HG02884 (cell line): ENCODE measurements around the gene TNRC6B.

Source experiments
- ATAC-seq: cut with Tn5 transposase; IDR thresholded peaks from one replicate; pipeline ENCODE4 v1.9.1; 2021; ENCODE audit warnings: mild to moderate bottlenecking, moderate library complexity; ENCODE audit not compliant: unreplicated experiment

The TNRC6B gene

DNA sequence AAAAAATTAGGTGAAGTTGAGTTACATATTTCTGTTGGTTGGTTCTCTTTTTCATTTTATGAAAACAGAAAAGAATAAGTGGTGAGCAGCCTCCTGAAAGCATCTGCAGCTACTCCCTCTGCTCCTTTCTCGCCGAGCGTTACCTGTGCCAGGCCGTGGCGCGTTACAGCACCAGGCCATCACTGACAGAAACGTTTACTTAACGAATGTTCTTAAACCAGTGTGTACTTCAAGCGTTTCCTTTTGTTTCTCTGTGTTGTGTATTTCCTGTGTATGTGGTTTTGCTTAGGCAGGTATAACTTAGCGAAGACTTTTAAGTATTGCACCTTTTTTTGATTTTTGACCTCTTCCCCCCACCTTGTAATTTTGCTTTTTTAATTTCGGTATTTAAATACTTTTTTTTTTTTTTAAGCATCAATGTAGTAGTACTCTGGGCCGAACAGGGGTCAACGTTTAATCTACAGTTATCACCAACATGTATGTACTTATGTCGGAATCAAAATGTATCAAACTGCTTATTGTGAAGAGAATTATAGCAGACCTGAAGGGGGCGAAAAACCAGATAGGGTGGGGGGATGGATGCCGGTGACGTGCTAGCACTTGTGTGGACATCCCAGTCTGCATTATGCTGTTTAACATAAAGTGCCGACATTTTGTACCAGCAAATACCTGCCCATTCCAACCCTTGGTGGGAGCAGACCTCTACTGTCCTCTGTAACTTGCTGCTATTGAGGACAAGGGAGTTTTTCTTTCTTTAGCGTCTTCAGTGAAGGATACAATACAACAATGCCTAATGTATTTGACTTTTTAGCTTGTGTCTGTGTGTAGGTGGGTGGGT is 147.0 kb downstream of the TNRC6B start:
- no peak for ATAC-seq

DNA sequence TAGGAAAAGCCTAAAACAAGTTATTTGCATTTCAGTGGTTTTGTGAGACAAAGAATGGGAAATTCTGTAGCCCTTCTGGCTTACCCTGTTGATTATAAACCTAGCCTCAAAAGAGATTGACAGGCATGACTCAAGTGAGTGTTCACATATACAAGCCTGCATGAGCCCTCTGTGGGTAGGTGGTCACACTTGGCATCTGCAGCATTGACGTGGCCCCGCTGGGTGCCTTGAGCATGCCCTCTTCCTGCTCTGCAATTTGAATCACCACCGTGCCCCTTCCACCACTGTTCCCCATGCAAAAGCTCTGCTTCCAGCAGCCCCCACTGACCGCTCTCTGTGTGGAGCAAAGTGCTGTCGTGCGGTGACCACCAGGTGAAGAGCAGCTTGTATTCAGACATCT is 147.6 kb downstream of the TNRC6B start:
- ATAC-seq, result no peak

DNA sequence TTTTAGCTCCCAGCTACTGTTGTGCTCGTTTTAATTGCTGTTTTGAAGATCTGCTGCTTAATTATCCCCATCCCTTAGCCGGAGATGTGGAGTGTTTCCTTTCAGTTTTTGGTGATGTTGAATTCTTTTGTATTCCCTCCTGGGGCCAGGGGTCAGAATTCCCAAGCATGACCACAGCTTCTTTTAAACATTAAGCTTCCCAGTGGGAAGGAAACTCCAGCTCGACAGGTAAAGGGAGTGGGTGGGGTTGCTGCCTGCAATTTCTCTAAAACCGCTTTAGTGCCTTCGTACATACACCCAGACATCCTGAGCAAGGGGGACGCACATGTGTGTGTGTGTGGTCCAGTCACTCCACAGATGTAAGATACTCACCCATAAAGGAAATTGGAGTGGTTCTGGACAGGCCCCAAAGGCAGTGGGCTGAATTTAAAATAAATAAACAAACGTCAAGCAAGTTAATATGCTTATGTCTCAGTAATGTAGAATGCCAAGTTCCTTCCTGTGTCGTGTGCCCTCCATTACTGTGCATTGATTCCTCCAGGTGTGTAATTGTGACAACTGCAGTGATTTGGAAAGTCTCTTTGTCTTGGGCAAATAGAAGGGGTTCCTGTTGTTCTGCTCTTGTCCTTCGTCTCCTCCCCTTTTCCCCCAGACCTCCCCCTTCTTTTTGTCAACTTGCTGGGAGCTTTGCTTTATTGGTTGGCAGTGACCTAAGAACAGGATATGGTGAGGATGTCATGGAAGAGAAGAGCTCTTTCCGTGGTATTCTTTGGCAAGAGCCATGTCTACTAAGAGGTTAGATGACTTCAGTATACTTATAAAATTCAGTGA is 149.4 kb downstream of the TNRC6B start:
- no peak for ATAC-seq

DNA sequence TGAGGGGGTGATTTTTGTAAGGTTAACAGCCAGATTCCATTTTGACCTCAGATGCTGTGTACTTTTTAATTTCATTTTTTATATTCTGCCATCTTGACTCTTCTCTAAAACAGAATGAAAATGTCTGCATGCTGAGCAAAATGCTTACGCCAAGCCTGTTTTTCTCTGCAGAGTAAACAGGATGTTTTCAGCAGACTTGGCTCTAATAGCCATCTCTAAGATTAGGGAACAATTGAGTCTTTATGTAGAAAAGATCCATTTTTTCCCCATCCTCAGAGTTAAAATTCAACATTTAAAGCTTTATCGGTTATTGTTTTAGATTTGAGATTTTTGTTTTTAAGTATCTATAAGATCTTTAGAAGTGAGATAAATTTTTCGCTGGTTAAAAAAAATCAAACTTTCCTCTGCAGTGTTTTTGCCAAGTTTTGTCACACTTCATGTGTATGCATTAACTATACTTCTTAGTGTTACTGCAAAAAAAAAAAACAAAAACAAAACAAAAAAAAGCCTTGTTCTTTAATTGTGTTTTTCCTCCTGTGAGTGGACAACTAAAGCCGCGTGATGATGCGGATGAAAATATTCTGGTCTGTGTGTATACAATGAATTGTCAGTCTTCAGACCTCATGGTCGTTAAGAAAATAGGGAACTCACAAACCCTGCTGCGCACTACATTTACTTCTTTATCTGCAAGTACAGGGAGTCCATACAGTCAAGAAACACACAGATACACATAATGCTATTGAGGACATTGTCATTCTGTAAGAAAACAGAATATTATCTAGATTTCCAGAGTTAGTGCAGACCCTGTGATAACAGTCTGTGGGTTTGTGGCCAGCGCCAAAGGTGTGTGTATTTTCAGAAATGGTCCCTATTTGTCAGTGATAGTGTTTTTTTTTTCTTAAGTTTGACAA is 151.1 kb downstream of the TNRC6B start:
- ATAC-seq, result no peak

DNA sequence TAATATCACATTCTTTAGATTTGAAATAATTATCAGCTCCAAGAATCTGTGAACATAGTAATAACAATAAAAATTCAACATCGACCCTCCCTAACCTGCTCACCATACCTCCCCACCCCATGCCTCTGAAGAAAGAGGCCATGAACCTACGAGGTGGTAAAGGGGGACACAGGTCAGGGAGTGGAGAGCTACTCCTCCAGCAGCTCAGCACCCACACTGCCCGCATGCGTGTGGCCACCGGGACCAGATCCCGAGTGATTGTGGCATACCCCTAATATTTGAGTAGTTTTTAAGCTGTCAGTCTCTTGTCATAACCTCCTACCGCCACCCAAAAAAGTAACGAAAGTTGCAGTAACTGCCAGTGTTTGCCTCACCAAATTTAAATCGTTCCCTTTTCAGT is 151.7 kb downstream of the TNRC6B start:
- ATAC-seq, result no peak

DNA sequence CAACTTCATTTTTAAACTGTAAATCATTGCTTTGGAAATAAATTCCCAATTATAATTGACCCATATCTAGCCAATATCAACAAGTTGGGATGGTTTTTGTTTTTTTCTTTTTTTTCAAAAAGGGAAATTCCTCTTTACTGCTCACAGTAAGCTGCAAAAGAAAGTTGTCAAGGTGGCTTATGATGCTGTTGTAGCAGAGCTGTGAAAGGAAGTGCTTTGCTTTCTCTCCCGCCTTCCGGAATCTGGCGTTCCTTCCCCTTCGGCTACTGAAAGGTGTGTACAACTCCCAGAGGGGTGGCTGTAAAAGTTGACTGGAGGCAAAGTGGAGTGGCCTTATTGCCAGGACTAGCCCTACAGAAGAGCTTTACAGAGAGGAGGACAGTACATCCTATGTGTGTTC is 152.4 kb downstream of the TNRC6B start:
- ATAC-seq, result no peak

DNA sequence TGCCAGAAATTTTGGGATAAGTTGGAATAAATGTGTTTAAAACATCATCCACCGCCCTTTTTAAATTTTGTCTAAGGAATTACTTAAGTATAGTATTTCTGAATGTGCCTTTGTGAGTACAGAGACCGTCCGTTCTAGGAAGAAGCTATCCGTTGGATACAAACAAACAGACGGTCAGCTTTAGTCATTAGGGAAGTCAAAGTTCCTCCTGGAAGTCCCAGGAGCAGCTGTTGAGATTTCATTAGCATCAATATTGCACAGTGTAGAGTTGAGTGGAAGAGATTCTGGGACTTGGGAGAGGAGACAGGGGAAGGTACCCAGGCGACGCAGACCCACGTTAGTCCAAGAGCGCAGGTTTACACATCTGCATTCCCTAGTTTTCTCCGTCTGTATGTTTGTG is 152.9 kb downstream of the TNRC6B start:
- ATAC-seq, result no peak

DNA sequence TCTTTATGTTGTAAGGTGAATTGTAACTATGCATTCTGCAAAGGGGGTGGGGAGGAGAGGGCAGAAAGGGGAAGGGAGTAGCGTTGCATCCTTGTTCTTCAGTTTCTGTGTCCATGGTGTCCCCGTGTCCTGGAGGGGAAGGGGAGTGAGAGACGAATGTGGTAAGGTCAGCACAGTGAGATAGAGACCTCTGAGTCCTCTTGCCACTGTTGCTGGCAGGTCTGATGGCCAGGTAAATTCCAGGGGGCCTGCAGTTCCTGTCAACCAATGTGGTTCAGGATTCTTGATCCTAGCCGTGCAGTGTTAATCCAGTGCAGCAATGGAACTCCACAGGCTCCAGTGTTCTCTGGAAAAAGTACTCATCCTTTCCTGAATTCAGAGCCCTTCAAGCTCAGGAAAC is 154.0 kb downstream of the TNRC6B start:
- no peak for ATAC-seq

DNA sequence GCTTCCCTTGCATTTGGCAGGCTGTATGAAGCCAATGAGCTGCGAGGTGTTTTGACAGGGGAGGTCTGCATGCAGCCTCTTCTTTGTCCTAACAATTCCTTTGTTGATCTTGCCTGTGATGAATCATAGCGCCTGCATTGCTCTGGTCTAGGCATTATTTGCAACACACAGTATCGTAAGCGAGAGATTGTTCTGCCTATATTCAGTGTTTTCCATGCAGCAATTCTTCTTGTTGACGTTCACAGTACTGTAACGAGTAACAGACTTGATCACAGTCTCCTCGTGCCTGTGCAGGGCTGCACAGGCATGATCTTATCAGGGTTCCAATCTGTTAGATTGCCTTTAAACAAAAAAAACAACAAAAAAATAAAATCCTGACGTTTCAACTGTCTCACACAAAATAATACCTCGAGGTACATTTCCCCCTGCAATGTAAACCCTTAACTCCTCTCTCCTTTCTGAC is 154.6 kb downstream of the TNRC6B start:
- no peak for ATAC-seq

DNA sequence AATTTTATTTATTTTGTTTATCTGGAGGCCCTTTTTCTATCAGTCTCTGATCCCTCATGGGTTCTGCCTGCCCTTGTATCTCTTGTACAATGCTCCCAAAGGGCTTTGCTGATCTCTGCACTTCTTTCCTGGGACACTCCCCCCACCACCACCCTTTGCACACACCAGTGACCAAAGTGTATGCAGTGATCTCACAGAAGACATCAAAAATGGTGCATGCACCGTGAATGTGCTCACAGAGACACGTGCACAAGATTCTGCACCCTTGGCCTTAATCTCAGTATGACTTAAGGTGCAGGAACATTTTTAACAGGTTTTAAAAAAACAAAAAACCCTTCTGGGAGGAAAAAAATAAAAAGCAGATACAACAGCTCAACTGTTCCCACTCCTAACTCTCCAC is 156.3 kb downstream of the TNRC6B start:
- ATAC-seq, result no peak

DNA sequence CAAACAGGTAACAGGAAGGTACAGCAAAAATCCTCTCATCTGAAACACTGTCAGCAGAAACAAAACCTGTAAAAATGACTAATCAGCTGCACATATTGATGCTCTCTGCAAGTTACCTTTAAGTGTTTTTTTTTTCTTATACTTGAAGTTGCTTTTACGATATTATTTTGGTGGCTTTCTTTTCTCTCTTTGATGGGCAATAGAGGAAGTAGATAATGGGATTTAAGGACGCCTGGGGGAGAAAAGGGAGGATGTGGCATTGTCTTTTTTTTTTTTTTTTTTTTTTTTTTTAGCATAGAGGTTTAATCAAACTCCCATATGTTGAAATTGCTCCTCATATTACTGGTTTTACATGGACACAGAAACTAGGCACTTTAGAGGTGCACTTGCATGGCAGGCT is 157.2 kb downstream of the TNRC6B start:
- ATAC-seq, result no peak

DNA sequence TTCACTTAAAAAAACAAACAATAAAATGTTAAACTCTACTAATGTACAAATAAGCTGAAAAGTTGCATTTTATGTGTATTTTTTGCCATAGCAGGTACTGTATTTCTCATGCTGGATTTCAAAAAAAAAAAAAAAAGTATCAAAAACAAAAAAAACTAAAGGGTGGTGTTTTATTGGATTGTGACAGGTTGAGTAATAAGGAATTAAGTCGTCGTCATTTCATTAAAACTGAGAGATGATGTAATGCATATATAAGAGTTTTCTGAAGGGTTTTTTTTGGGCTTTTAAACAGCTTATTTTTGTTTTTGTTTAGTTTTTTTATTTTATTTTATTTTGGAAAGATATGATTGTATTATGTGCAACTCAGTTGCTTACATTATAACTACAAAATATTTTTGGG is 157.6 kb downstream of the TNRC6B start:
- ATAC-seq, result no peak

DNA sequence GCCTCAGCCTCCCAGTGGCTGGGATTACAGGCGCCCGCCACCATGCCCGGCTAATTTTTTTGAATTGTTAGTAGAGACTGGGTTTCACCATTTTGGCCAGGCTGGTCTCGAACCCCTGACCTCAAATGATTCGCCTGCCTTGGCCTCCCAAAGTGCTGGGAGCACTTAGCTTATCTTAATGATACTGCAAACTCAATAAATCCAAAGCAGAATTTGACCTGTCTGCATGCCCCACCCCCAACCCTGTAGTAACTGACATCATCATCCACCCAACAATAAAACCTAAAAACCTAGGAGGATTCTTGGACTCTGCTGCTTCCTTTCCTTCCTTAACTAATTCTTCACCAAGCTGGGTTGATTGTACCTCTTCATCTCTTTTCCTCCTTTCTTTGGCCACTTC is 162.3 kb downstream of the TNRC6B start:
- no peak for ATAC-seq

DNA sequence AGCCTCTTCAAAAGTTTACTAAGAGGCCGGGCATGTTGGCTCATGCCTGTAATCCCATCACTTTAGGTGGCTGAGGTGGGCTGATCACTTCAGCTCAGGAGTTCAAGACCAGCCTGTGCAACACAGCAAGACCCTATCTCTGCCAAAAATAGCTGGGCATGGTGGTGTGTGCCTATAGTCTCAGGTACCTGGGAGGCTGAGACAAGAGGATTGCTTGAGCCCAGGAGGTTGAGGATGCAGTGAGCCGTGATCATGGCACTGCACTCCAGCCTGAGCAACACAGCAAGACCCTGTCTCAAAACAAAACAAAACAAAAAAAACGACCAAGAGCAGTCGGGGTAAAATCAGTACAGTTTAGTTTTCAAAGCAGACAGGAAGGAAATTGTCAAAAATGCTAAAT is 163.9 kb downstream of the TNRC6B start:
- ATAC-seq, result no peak

DNA sequence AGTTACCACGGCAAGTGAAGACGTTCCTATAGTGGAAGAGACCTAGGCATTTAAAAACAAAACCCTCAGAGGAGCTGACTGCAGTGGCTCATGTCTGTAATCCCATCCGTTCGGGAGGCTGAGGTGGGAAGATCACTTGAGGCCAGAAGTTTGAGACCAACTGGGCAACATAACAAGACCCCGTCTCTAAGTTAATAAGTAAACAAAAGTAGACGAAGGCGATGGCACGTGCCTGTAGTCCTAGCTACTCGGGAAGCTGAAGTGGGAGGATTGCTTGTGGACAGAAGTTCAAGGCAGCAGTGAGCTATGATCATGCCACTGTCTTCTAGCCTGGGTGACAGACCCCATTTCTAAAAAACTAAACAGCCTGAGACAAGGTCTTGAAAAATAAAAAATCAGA is 164.8 kb downstream of the TNRC6B start:
- ATAC-seq, result no peak

DNA sequence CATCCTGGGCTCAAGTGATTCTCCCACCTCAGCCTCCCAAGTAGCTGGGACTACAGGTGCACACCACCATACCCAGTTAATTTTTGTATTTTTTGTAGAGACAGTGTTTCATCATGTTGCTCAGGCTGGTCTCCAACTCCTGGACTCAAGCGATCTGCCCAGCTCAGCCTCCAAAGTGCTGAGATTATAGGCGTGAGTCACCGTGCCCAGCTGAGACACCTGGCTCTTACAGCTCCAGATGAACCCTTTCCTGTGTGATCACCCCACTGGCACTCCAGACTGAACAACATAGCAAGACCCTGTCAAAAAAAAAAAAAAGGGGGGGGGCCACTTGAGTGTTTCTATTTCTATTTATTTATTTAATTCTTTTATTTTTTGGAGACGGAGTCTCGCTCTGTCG is 167.5 kb downstream of the TNRC6B start:
- no peak for ATAC-seq

DNA sequence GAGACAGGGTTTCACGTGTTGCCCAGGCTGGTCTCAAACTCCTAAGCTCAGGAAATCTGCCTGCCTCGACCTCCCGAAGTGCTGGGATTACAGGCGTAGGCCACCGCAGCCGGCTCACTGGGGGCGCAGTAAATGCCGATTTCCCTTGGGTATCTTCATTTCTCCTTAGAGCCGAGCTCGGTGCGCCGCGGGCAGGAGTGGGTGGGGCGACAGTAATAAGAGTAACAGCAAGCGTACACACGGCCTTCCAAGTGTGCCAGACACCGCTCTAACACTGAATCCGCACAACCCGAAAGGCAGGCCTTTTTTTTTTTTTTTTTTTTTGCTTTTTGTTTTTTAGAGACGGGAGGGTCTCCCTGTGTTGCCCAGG is 168.1 kb downstream of the TNRC6B start:
- ATAC-seq, result peak; percentile 26

DNA sequence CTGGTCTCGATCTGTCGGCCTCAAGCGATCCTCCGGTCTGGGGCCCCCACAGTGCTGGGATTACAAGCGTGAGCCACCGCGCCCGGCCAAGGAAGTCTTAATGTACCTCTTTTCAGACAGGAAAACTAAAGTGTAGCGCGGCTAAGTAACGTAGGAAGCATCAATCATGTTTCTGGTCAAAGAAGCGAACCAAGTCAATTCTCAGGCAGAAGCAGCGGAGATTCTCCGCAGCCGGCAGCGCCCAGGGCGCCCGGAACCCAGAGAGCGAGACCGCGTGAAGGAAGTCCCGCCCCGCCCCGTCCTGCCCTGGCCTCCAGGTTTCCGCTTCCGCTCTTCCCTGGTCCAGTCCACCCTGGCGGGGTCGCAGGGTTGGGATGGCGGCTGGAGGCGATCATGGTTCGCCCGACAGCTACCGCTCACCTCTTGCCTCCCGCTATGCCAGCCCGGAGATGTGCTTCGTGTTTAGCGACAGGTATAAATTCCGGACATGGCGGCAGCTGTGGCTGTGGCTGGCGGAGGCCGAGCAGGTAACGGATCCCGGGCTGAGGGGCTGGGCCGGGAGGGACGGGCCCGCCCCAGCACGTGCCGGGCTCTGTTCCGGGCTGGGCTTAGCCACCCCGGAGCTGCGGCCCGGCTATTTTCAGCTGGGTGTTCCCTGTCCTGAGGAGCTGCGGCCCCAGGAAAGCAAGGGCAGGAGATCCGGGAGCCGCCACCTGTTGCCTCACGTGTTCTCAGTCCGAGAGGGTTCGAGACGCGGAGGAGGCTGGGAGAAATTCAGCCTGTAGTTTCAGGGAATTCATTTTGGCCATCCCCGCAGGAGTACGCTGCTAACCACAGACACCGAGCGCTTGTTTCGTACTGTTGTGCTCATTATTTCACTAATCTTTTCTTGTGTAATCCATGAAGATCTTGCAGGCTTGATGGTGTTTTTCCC is 168.7 kb downstream of the TNRC6B start, which contains the start of gene ADSL:
ADSL (plus strand) TSS at position 316 of the 934 bp plus-strand sequence; CDS start at position 375, 59 bp downstream.
- peak; percentile 65 for ATAC-seq

DNA sequence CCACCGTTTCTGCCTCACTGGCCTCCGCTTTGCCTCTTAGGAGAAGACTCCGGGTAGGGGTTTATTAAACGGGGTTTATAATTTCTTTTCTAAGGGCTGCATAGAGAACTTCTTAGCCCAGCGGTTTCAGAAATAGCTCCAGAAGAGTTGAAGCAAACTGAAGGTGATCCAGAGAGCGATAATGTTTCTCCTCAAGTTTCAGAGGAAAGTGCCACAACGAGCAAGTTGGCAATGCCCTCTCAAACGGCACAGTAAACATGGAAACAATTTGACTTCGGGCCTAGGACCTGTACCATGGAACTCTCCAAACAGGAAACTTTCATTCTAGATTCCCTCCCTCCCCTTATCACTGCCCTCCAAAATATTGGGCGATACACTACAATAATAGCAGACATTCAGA is 169.6 kb downstream of the TNRC6B start:
- ATAC-seq, result no peak
